ENCODE results near the gene RPS10. TPM values are rescaled to one million over a fixed set of nuclear protein-coding genes. Genes with fewer than 3 reads are reported as not detected.

Gene RPS10
- polyA plus RNA-seq, 1 donor (not counting 4 experiments of a cell fraction or from before 2014, with no cell fraction given), result 2,818 TPM

GRCh38 chr6:34457382-34457741 lies 31.5 kb upstream of the RPS10 start:
- TF ChIP-seq CTCF (optimal IDR thresholded peaks at IDR 0.05 in 1 of 3, IDR thresholded peaks at IDR 0.05 in 1 of 3, conservative IDR thresholded peaks at IDR 0.05 in 1 of 3; ENCODE audit: extremely low read depth in 1 of 3, insufficient read depth in 2 of 3, low read length in 3 of 3), result no peak
- TF ChIP-seq EZH2 (IDR thresholded peaks at IDR 0.05; ENCODE audit: low read length), result no peak

GRCh38 chr6:34455831-34456230 lies 30.0 kb upstream of the RPS10 start:
- no peak for FAIRE-seq

More at GRCh38 chr6:34457382-34457741, 31.5 kb upstream of the RPS10 start:
- Histone ChIP-seq H3K9me1 (ENCODE audit: control insufficient read depth, extremely low read depth, insufficient read depth, low read length) (no peaks in the 10 kb centered on the region), H3K36me3 (ENCODE audit: control insufficient read depth in 2 of 2, extremely low read depth in 1 of 2, insufficient read depth in 2 of 2, low read length in 2 of 2) (no peaks in the 10 kb centered on the region), H4K20me1 (ENCODE audit: control insufficient read depth, extremely low read depth, insufficient read depth, low read length) (no peaks in the 10 kb centered on the region), H3K4me2 (ENCODE audit: control insufficient read depth, extremely low read depth, insufficient read depth, low read depth, low read length) (no peak overlapping the region), H3K27me3 (ENCODE audit: control insufficient read depth, extremely low read depth, insufficient read depth, low read length) (no peaks in the 10 kb centered on the region), H3K27ac (ENCODE audit: control insufficient read depth, insufficient read depth, low read length) (no peak overlapping the region), H3K79me2 (ENCODE audit: control insufficient read depth, insufficient read depth, low read length) (no peaks in the 10 kb centered on the region), H3K4me1 (ENCODE audit: control insufficient read depth, extremely low read depth, insufficient read depth, low read length) (peaks cover 6% of the 10 kb centered on the region), H3K9ac (ENCODE audit: control insufficient read depth, extremely low read depth, insufficient read depth, low read length) (no peak overlapping the region), H3K9me3 (ENCODE audit: control insufficient read depth, low read depth, low read length) (no peaks in the 10 kb centered on the region), H2AFZ (ENCODE audit: control insufficient read depth, low read length) (no peak overlapping the region), H3K4me3 (ENCODE audit: control insufficient read depth in 2 of 3, extremely low read depth in 1 of 3, insufficient read depth in 2 of 3, low read depth in 1 of 3, low read length in 3 of 3) (no peak overlapping the region)
- dilution Hi-C loops (cut with MboI; ENCODE audit: extremely low pct_ligation_motif_present, low sequenced_read_pairs), result no loop called here
- DNase-seq (ENCODE audit: low read depth, low spot score), result no peak
- no peak for FAIRE-seq

More at GRCh38 chr6:34455831-34456230, 30.0 kb upstream of the RPS10 start:
- TF ChIP-seq CTCF (optimal IDR thresholded peaks at IDR 0.05 in 1 of 3, IDR thresholded peaks at IDR 0.05 in 1 of 3, conservative IDR thresholded peaks at IDR 0.05 in 1 of 3; ENCODE audit: extremely low read depth in 1 of 3, insufficient read depth in 2 of 3, low read length in 3 of 3) (no peak), EZH2 (IDR thresholded peaks at IDR 0.05; ENCODE audit: low read length) (no peak)
- Histone ChIP-seq H3K4me2 (ENCODE audit: control insufficient read depth, extremely low read depth, insufficient read depth, low read depth, low read length) (no peak overlapping the region), H3K4me3 (ENCODE audit: control insufficient read depth in 2 of 3, extremely low read depth in 1 of 3, insufficient read depth in 2 of 3, low read depth in 1 of 3, low read length in 3 of 3) (no peak overlapping the region), H2AFZ (ENCODE audit: control insufficient read depth, low read length) (no peak overlapping the region), H3K4me1 (ENCODE audit: control insufficient read depth, extremely low read depth, insufficient read depth, low read length) (peaks cover 2% of the 10 kb centered on the region), H3K36me3 (ENCODE audit: control insufficient read depth in 2 of 2, extremely low read depth in 1 of 2, insufficient read depth in 2 of 2, low read length in 2 of 2) (no peaks in the 10 kb centered on the region), H3K27ac (ENCODE audit: control insufficient read depth, insufficient read depth, low read length) (no peak overlapping the region), H3K27me3 (ENCODE audit: control insufficient read depth, extremely low read depth, insufficient read depth, low read length) (no peaks in the 10 kb centered on the region), H3K9me1 (ENCODE audit: control insufficient read depth, extremely low read depth, insufficient read depth, low read length) (no peaks in the 10 kb centered on the region), H3K9ac (ENCODE audit: control insufficient read depth, extremely low read depth, insufficient read depth, low read length) (no peak overlapping the region), H3K79me2 (ENCODE audit: control insufficient read depth, insufficient read depth, low read length) (no peaks in the 10 kb centered on the region), H3K9me3 (ENCODE audit: control insufficient read depth, low read depth, low read length) (no peaks in the 10 kb centered on the region), H4K20me1 (ENCODE audit: control insufficient read depth, extremely low read depth, insufficient read depth, low read length) (no peaks in the 10 kb centered on the region)
- dilution Hi-C loops (cut with MboI; ENCODE audit: extremely low pct_ligation_motif_present, low sequenced_read_pairs), result no loop called here
- no peak for DNase-seq (ENCODE audit: low read depth, low spot score)

All from keratinocyte (primary cell).